22Rv1 (cell line): ENCODE measurements around the gene GDF7.

Experiments
- ZFX ChIP-seq: fragments of 450-650 bp; IDR thresholded peaks from 2 replicates; pipeline ENCODE4 v1.6.1; 2017; ENCODE audit warnings: antibody characterized with exemption, borderline replicate concordance
- TF ChIP-seq, protein P1 (sequence below): fragments of 450-650 bp; IDR thresholded peaks from 2 replicates; pipeline ENCODE4 v1.5.1; 2017; ENCODE audit warnings: mild to moderate bottlenecking

DNA sequence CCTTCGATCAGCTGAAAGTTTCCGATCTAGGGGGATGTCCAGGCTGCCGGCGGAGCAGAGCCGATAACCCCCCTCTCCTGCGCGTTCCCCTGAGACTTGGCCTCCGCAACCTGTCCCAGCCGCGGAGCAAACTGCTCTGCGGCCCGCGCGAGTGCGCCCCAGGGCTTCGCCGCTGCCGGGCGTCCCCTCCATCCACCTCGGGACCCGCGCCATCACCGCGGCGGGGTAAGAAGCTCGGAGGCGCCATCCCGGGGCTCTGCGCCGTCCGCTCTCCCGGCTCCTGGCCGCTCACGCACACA, 990 bp upstream of the GDF7 start:
- TF ChIP-seq, protein P1, sequence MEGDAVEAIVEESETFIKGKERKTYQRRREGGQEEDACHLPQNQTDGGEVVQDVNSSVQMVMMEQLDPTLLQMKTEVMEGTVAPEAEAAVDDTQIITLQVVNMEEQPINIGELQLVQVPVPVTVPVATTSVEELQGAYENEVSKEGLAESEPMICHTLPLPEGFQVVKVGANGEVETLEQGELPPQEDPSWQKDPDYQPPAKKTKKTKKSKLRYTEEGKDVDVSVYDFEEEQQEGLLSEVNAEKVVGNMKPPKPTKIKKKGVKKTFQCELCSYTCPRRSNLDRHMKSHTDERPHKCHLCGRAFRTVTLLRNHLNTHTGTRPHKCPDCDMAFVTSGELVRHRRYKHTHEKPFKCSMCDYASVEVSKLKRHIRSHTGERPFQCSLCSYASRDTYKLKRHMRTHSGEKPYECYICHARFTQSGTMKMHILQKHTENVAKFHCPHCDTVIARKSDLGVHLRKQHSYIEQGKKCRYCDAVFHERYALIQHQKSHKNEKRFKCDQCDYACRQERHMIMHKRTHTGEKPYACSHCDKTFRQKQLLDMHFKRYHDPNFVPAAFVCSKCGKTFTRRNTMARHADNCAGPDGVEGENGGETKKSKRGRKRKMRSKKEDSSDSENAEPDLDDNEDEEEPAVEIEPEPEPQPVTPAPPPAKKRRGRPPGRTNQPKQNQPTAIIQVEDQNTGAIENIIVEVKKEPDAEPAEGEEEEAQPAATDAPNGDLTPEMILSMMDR = no peak
- no peak for TF ChIP-seq ZFX
